Measurements from ENCODE around the gene MARS1.
A peak's percentile ranks its signal among the peaks of the same experiment; 100 is the strongest.

MARS1 gene

GRCh38 chr12:57473392-57473791, 14.5 kb upstream of the MARS1 start:
- no peak for DNase-seq (ENCODE audit: low read depth)

GRCh38 chr12:57473886-57474285, 14.0 kb upstream of the MARS1 start:
- DNase-seq (ENCODE audit: low read depth) = no peak

- no peak for DNase-seq (ENCODE audit: low read depth)
Observed at GRCh38 chr12:57474430-57474829, 13.4 kb upstream of the MARS1 start.

- DNase-seq (ENCODE audit: low read depth) = no peak
Observed at GRCh38 chr12:57474862-57475261, 13.0 kb upstream of the MARS1 start.

- no peak for DNase-seq (ENCODE audit: low read depth)
Observed at GRCh38 chr12:57475271-57476161, 12.4 kb upstream of the MARS1 start.

- DNase-seq (ENCODE audit: low read depth) = no peak
Observed at GRCh38 chr12:57476162-57476992, 11.5 kb upstream of the MARS1 start.

GRCh38 chr12:57476993-57477709, 10.7 kb upstream of the MARS1 start:
- no peak for DNase-seq (ENCODE audit: low read depth)

- peak; percentile 78 for DNase-seq (ENCODE audit: low read depth)
Observed at GRCh38 chr12:57477710-57478681, 9.9 kb upstream of the MARS1 start.

- DNase-seq (ENCODE audit: low read depth) = no peak
Observed at GRCh38 chr12:57479043-57479375, 8.9 kb upstream of the MARS1 start.

- DNase-seq (ENCODE audit: low read depth) = no peak
Observed at GRCh38 chr12:57479376-57480115, 8.3 kb upstream of the MARS1 start, which contains the start of gene ARHGAP9. Gene ARHGAP9, minus strand, starts transcription at chr12:57479866. Its CDS starts 460 bp downstream, at chr12:57479406.

GRCh38 chr12:57481671-57482070, 6.2 kb upstream of the MARS1 start:
- DNase-seq (ENCODE audit: low read depth) = no peak

GRCh38 chr12:57483466-57483865, 4.4 kb upstream of the MARS1 start:
- DNase-seq (ENCODE audit: low read depth) = peak; percentile 73

GRCh38 chr12:57485695-57486094, 2.2 kb upstream of the MARS1 start:
- no peak for DNase-seq (ENCODE audit: low read depth)

GRCh38 chr12:57487055-57487596, 742 bp upstream of the MARS1 start:
- DNase-seq (ENCODE audit: low read depth) = no peak

GRCh38 chr12:57488402-57489156, 711 bp downstream of the MARS1 start:
- DNase-seq (ENCODE audit: low read depth) = no peak

GRCh38 chr12:57489157-57489641, 1.3 kb downstream of the MARS1 start:
- DNase-seq (ENCODE audit: low read depth) = peak; percentile 43

- DNase-seq (ENCODE audit: low read depth) = no peak
Observed at GRCh38 chr12:57490126-57490525, 2.3 kb downstream of the MARS1 start.

- DNase-seq (ENCODE audit: low read depth) = no peak
Observed at GRCh38 chr12:57491393-57492280, 3.8 kb downstream of the MARS1 start.

Data from amniotic epithelial cell (primary cell).